NK-92 (cell line): ENCODE results near the gene STXBP5.
"Not testable (repeated sequence)": the region's sequence is repeated elsewhere in the genome, so short reads cannot be mapped to it uniquely, and the experiment has no call there.

Source experiments
- DNase-seq: peaks from one replicate; lab custom pipeline; 2025; ENCODE audit not compliant: unreplicated experiment; lab: John Stamatoyannopoulos, UW

The STXBP5 gene

GRCh38 chr6:147244832-147245231 is 40.6 kb downstream of the STXBP5 start:
- DNase-seq, result no peak

- DNase-seq, result no peak
Observed at GRCh38 chr6:147245693-147246092, 41.5 kb downstream of the STXBP5 start.

GRCh38 chr6:147246853-147247635 is 42.8 kb downstream of the STXBP5 start:
- DNase-seq, result no peak

- DNase-seq, result no peak
Observed at GRCh38 chr6:147248859-147249258, 44.6 kb downstream of the STXBP5 start.

GRCh38 chr6:147251072-147251471 is 46.9 kb downstream of the STXBP5 start:
- no peak for DNase-seq

- not testable (repeated sequence) for DNase-seq
Observed at GRCh38 chr6:147254929-147255473, 50.8 kb downstream of the STXBP5 start.

GRCh38 chr6:147255948-147256674 is 51.9 kb downstream of the STXBP5 start:
- no peak for DNase-seq

GRCh38 chr6:147257760-147258159 is 53.5 kb downstream of the STXBP5 start:
- DNase-seq, result no peak

GRCh38 chr6:147260091-147260490 is 55.9 kb downstream of the STXBP5 start:
- DNase-seq, result no peak

GRCh38 chr6:147262946-147263345 is 58.7 kb downstream of the STXBP5 start:
- no peak for DNase-seq

- no peak for DNase-seq
Observed at GRCh38 chr6:147266821-147267220, 62.6 kb downstream of the STXBP5 start.

GRCh38 chr6:147267658-147268057 is 63.4 kb downstream of the STXBP5 start:
- no peak for DNase-seq

- DNase-seq, result no peak
Observed at GRCh38 chr6:147268254-147268653, 64.0 kb downstream of the STXBP5 start.

- DNase-seq, result no peak
Observed at GRCh38 chr6:147274012-147274411, 69.8 kb downstream of the STXBP5 start.

- DNase-seq, result no peak
Observed at GRCh38 chr6:147274776-147275175, 70.6 kb downstream of the STXBP5 start.

GRCh38 chr6:147278891-147279290 is 74.7 kb downstream of the STXBP5 start:
- no peak for DNase-seq

- no peak for DNase-seq
Observed at GRCh38 chr6:147279427-147279826, 75.2 kb downstream of the STXBP5 start.

- DNase-seq, result no peak
Observed at GRCh38 chr6:147281895-147282565, 77.8 kb downstream of the STXBP5 start.

- no peak for DNase-seq
Observed at GRCh38 chr6:147282566-147282959, 78.3 kb downstream of the STXBP5 start.

- no peak for DNase-seq
Observed at GRCh38 chr6:147283460-147283859, 79.2 kb downstream of the STXBP5 start.

GRCh38 chr6:147285087-147285855 is 81.1 kb downstream of the STXBP5 start:
- DNase-seq, result no peak
